Calu3 (cell line): ENCODE results near the gene LTK. TPM values are rescaled to one million over a fixed set of nuclear protein-coding genes. Genes with fewer than 3 reads are reported as not detected.

Experiments used
- BruUV-seq: library from RNA; stranded (reverse); fragments of 400-500 nt; replicated peaks from 2 replicates; lab custom pipeline; 2021; lab: Mats Ljungman, UMichigan
- CTCF ChIA-PET: fragments of 300-600 bp; sonication (Branson Sonifier 250); formaldehyde crosslinking; loops from one replicate; lab custom pipeline; 2022; ENCODE audit warnings: antibody characterized with exemption; lab: Charles Lee
- DNase-seq: peaks from one replicate; pipeline ENCODE4 v3.0.0; 2022
- H3K27ac Mint-ChIP-seq: one replicate; pipeline ENCODE4 v1.8.0; 2022; ENCODE audit warnings: mixed read lengths; ENCODE audit not compliant: unreplicated experiment
- H3K27me3 Mint-ChIP-seq: one replicate; pipeline ENCODE4 v1.8.0; 2022; ENCODE audit warnings: mixed read lengths; ENCODE audit not compliant: unreplicated experiment
- H3K36me3 Mint-ChIP-seq: one replicate; pipeline ENCODE4 v1.8.0; 2022; ENCODE audit warnings: mild to moderate bottlenecking, moderate library complexity, mixed read lengths; ENCODE audit not compliant: insufficient read depth, unreplicated experiment
- H3K4me1 Mint-ChIP-seq: one replicate; pipeline ENCODE4 v1.8.0; 2022; ENCODE audit warnings: mild to moderate bottlenecking, low read depth, mixed read lengths; ENCODE audit not compliant: unreplicated experiment
- H3K4me3 Mint-ChIP-seq: one replicate; pipeline ENCODE4 v1.8.0; 2022; ENCODE audit warnings: mild to moderate bottlenecking, low read depth, moderate library complexity, mixed read lengths; ENCODE audit not compliant: unreplicated experiment
- H3K9me3 Mint-ChIP-seq: one replicate; pipeline ENCODE4 v1.8.0; 2022; ENCODE audit warnings: low read depth, mixed read lengths; ENCODE audit not compliant: unreplicated experiment
- CTCF ChIP-seq: fragments of 200-600 bp; IDR thresholded peaks from one replicate; pipeline ENCODE4 v1.8.0; 2022; ENCODE audit warnings: antibody characterized with exemption; ENCODE audit not compliant: unreplicated experiment
- intact Hi-C: fragments of 100-400 bp; cut with micrococcal nuclease; formaldehyde crosslinking; loops from one replicate; pipeline ENCODE4 v1.10.0; 2022; ENCODE audit not compliant: unreplicated experiment
- total RNA-seq: library from RNA; stranded (reverse); gene quantifications from 2 replicates; pipeline ENCODE4 v1.2.3, GENCODE V29; 2022

LTK gene
- total RNA-seq, 1 experiment from 2014 or later: 0.24 TPM

GRCh38 chr15:41517895-41518449 is 4.3 kb upstream of the LTK start:
- CTCF ChIA-PET: no interaction called here
- Mint-ChIP-seq H3K27me3 (no peaks in the 10 kb centered on the region), H3K36me3 (peaks cover 21% of the 10 kb centered on the region), H3K9me3 (no peaks in the 10 kb centered on the region), H3K4me1 (no peaks in the 10 kb centered on the region), H3K4me3 (no peak overlapping the region), H3K27ac (no peak overlapping the region)
- intact Hi-C loops: no loop called here
- DNase-seq: no peak
- BruUV-seq: no TSS peak
- no peak for TF ChIP-seq CTCF

- TF ChIP-seq CTCF: no peak
- H3K36me3 Mint-ChIP-seq: peaks cover 12% of the 10 kb centered on the region
- no peak overlapping the region for H3K4me3 Mint-ChIP-seq
- no peaks in the 10 kb centered on the region for H3K4me1 Mint-ChIP-seq
- BruUV-seq: no TSS peak
- H3K27ac Mint-ChIP-seq: no peak overlapping the region
- CTCF ChIA-PET: no interaction called here
- intact Hi-C loops: no loop called here
- DNase-seq: no peak
- H3K9me3 Mint-ChIP-seq: no peaks in the 10 kb centered on the region
- H3K27me3 Mint-ChIP-seq: no peaks in the 10 kb centered on the region
Observed at GRCh38 chr15:41512940-41513505, 604 bp downstream of the LTK start.

GRCh38 chr15:41512512-41512939 is 1.1 kb downstream of the LTK start:
- Mint-ChIP-seq H3K27me3 (no peaks in the 10 kb centered on the region), H3K36me3 (peaks cover 9% of the 10 kb centered on the region), H3K4me3 (peak overlapping the region; percentile 58), H3K9me3 (no peaks in the 10 kb centered on the region), H3K4me1 (no peaks in the 10 kb centered on the region), H3K27ac (no peak overlapping the region)
- no TSS peak for BruUV-seq
- CTCF ChIA-PET: no interaction called here
- no peak for TF ChIP-seq CTCF
- DNase-seq: no peak
- intact Hi-C loops: no loop called here

- DNase-seq: no peak
- H3K27me3 Mint-ChIP-seq: no peaks in the 10 kb centered on the region
- H3K36me3 Mint-ChIP-seq: peaks cover 6% of the 10 kb centered on the region
- H3K27ac Mint-ChIP-seq: no peak overlapping the region
- intact Hi-C loops: no loop called here
- H3K4me3 Mint-ChIP-seq: peak overlapping the region; percentile 58
- H3K9me3 Mint-ChIP-seq: no peaks in the 10 kb centered on the region
- no peaks in the 10 kb centered on the region for H3K4me1 Mint-ChIP-seq
- BruUV-seq: no TSS peak
- TF ChIP-seq CTCF: no peak
- CTCF ChIA-PET: no interaction called here
Observed at GRCh38 chr15:41511899-41512369, 1.7 kb downstream of the LTK start.
